OCI-LY1 (cell line): ENCODE results near the gene MAP9.

Experiments used
- CTCF ChIP-seq: fragments of 200-600 bp; sonication (generic), shearing (Covaris generic); IDR thresholded peaks from 2 replicates; pipeline ENCODE4 v1.5.1; 2017; ENCODE audit warnings: mild to moderate bottlenecking, antibody characterized with exemption, low read length, moderate library complexity, mixed read lengths
- EZH2 ChIP-seq: fragments of 200-600 bp; sonication (generic), shearing (Covaris generic); IDR thresholded peaks from 2 replicates; pipeline ENCODE4 v1.8.0; 2017; ENCODE audit warnings: borderline replicate concordance, mixed run types, mild to moderate bottlenecking, antibody characterized with exemption, low read length, moderate library complexity, mixed read lengths

DNA sequence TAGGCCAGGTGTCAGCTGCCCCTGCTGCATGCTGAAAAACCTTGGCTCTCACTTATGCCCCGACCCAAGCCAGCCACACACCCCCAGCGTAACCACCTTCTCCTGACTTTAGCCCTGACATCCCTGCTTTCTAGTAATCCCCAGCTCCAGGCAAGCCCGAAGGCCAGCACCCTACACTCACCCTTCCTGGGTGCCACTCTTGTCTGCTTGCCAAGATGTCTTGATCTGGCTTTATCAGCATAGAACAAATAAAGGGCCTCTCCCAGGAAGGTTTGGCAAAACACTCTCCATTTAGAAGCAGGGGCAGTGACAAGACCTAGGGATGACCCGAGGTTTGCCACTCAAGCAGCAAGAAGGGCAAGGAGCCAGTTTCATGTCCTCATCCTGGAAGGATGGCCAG, 6.8 kb upstream of the MAP9 start:
- TF ChIP-seq EZH2 (no peak), CTCF (no peak)
